Lung (tissue), 12 donors: ENCODE measurements around the gene ARID3C. TPM values are rescaled to one million over a fixed set of nuclear protein-coding genes. Genes with fewer than 3 reads are reported as not detected.

Experiments
- ATAC-seq: fragments of 200-7000 bp; cut with Tn5 transposase; one replicate; pipeline ENCODE4 v1.9.1; 2020; ENCODE audit warnings: moderate number of reproducible peaks; ENCODE audit not compliant: insufficient read depth, low FRiP score
- DNase-seq, 3 donors: peaks; one replicate each; pipeline ENCODE4 v3.0.0-alpha.2; 2013 to 2017
- H3K27ac ChIP-seq, 2 donors: one replicate each; pipeline ENCODE4 v1.5.1; 2013; ENCODE audit warnings: mild to moderate bottlenecking in 2 of 2, moderate library complexity in 2 of 2, control low read depth in 1 of 2, inconsistent platforms in 1 of 2, low read depth in 1 of 2, low read length in 1 of 2
- H3K27me3 ChIP-seq, 3 donors: one replicate each; pipeline ENCODE4 v1.5.1; 2013; ENCODE audit warnings: low read length in 2 of 3; ENCODE audit not compliant: control insufficient read depth in 3 of 3, insufficient read depth in 3 of 3
- H3K36me3 ChIP-seq, 4 donors: one replicate each; pipeline ENCODE4 v1.5.1; 2013; ENCODE audit warnings: low read length in 4 of 4, mild to moderate bottlenecking in 1 of 4, moderate library complexity in 1 of 4; ENCODE audit not compliant: control insufficient read depth in 4 of 4, insufficient read depth in 4 of 4
- H3K4me1 ChIP-seq, 5 donors: one replicate each; pipeline ENCODE4 v1.5.1; 2013; ENCODE audit warnings: low read length in 5 of 5, mild to moderate bottlenecking in 2 of 5, moderate library complexity in 1 of 5; ENCODE audit not compliant: control insufficient read depth in 5 of 5, insufficient read depth in 5 of 5
- H3K4me3 ChIP-seq: one replicate; pipeline ENCODE4 v1.5.1; 2013; ENCODE audit warnings: mild to moderate bottlenecking, control low read depth, moderate library complexity
- H3K9ac ChIP-seq, 2 donors: one replicate each; pipeline ENCODE4 v1.5.1; 2013; ENCODE audit warnings: low read length in 2 of 2, control low read depth in 1 of 2; ENCODE audit not compliant: insufficient read depth in 1 of 2
- H3K9me3 ChIP-seq, 4 donors: one replicate each; pipeline ENCODE4 v1.5.1; 2013; ENCODE audit warnings: low read length in 3 of 4, mild to moderate bottlenecking in 1 of 4, moderate library complexity in 1 of 4; ENCODE audit not compliant: control insufficient read depth in 4 of 4, insufficient read depth in 3 of 4
- WGBS, 2 donors: extraction: QIAGEN DNeasy Blood & Tissue Kit; methylation state at CpG; one replicate each; pipeline ENCODE4 v1.1.7; 2013; 5-methylcytosine and 5-hydroxymethylcytosine counted together
- polyA plus RNA-seq, 2 donors: library from polyadenylated mRNA; stranded (reverse); fragments of 200-250 nt; gene quantifications; one replicate each; pipeline ENCODE4 v1.2.1, GENCODE V29; 2013
- total RNA-seq, 2 donors: library from RNA; depleted of rRNA in 1 of 2; stranded (reverse); fragments of >200 nt in 1 of 2; gene quantifications; one replicate each; pipeline ENCODE4 v1.2.1, GENCODE V29; 2014 to 2021
- TF ChIP-seq, protein P1 (sequence below): IDR thresholded peaks from 2 replicates; pipeline ENCODE4 v1.5.1; 2012; ENCODE audit warnings: mild to moderate bottlenecking; ENCODE audit errors: control extremely low read depth, extremely low read depth
- donor health status: control.
- donor health status: control.
- donor health status: Bipolar disorder and iron deficiency.
- donor health status: healthy.
- donor health status: DM: yes; HTN: yes; CAD: no.

ARID3C gene
- total and polyA plus RNA-seq, 4 donors = not detected

DNA sequence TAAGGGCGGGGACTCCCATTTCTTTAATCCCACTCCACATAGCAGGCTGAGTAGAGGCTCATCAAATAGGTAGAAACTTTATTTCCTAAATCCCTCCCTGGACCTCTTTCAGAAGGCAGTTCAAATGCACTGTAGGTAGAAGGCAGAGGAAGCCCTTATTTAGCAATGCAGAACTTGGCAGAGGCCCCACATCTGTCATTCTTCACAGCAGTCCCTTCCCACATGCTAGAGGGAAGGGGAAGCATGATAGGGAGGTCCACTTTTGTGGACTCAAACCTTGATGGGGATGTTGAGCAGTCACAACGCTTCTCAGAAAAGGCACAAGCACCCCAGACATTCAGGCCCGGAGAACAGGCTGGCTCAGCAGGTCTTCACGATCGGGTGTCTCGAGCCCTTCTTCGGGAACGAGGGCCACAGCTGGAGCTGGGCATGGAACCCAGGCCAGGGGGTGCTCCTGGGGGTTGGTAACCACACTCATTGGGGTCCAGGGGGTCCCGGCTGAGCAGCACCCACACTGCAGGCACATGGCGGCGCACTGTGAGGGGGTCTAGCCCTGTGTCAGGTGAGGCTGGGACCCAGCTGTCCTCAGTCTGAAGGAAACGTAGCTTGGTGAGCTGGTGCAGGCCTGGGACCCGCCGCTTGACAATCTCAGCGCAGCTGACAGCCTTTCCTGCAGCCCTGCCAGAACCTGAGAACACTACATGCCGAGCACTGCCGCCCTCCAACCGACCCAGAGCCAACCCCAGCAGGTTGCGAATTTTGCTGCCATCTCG lies 18.2 kb downstream of the ARID3C start:
- TF ChIP-seq, protein P1, sequence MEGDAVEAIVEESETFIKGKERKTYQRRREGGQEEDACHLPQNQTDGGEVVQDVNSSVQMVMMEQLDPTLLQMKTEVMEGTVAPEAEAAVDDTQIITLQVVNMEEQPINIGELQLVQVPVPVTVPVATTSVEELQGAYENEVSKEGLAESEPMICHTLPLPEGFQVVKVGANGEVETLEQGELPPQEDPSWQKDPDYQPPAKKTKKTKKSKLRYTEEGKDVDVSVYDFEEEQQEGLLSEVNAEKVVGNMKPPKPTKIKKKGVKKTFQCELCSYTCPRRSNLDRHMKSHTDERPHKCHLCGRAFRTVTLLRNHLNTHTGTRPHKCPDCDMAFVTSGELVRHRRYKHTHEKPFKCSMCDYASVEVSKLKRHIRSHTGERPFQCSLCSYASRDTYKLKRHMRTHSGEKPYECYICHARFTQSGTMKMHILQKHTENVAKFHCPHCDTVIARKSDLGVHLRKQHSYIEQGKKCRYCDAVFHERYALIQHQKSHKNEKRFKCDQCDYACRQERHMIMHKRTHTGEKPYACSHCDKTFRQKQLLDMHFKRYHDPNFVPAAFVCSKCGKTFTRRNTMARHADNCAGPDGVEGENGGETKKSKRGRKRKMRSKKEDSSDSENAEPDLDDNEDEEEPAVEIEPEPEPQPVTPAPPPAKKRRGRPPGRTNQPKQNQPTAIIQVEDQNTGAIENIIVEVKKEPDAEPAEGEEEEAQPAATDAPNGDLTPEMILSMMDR = no peak
- DNase-seq = no peak
- ATAC-seq = no peak
- Histone ChIP-seq H3K9me3 (no peaks in the 10 kb centered on the region), H3K27me3 (no peaks in the 10 kb centered on the region), H3K4me1 (peaks cover 3 to 20% (median 8%) of the 10 kb centered on the region in 5 donors), H3K36me3 (peaks cover 0 to 12% (median 9%) of the 10 kb centered on the region in 4 donors), H3K27ac (no peak overlapping the region), H3K9ac (no peak overlapping the region), H3K4me3 (no peak overlapping the region)
- WGBS, 2 donors = 95% methylated on average over 20 of the region's 20 CpGs

GRCh38 chr9:34607331-34607730 lies 21.5 kb downstream of the ARID3C start:
- ATAC-seq (no peak), DNase-seq (no peak)
- no peaks in the 10 kb centered on the region for H3K9me3 ChIP-seq
- no peak overlapping the region for H3K9ac ChIP-seq
- no peaks in the 10 kb centered on the region for H3K36me3 ChIP-seq
- peaks cover 0 to 3% (median 0%) of the 10 kb centered on the region in 3 donors for H3K27me3 ChIP-seq
- TF ChIP-seq, protein P1 = no peak
- H3K4me3 ChIP-seq = no peak overlapping the region
- peaks cover 3 to 12% (median 8%) of the 10 kb centered on the region in 5 donors for H3K4me1 ChIP-seq
- 54 to 63% methylated on average over 2 of the region's 2 CpGs for WGBS, 2 donors
- H3K27ac ChIP-seq = no peak overlapping the region

- Histone ChIP-seq H3K27ac (no peak overlapping the region), H3K9ac (no peak overlapping the region), H3K4me1 (peaks cover 3 to 10% (median 8%) of the 10 kb centered on the region in 5 donors), H3K9me3 (no peaks in the 10 kb centered on the region), H3K27me3 (peaks cover 0 to 3% (median 0%) of the 10 kb centered on the region in 3 donors), H3K36me3 (no peaks in the 10 kb centered on the region), H3K4me3 (no peak overlapping the region)
- TF ChIP-seq, protein P1 = no peak
- DNase-seq (no peak), ATAC-seq (no peak)
- 88 to 90% methylated on average over 3 of the region's 3 CpGs for WGBS, 2 donors
Measured at GRCh38 chr9:34606905-34607304, 22.0 kb downstream of the ARID3C start.
